Measurements from ENCODE around the gene CLEC4M.

- TF ChIP-seq, protein P1, sequence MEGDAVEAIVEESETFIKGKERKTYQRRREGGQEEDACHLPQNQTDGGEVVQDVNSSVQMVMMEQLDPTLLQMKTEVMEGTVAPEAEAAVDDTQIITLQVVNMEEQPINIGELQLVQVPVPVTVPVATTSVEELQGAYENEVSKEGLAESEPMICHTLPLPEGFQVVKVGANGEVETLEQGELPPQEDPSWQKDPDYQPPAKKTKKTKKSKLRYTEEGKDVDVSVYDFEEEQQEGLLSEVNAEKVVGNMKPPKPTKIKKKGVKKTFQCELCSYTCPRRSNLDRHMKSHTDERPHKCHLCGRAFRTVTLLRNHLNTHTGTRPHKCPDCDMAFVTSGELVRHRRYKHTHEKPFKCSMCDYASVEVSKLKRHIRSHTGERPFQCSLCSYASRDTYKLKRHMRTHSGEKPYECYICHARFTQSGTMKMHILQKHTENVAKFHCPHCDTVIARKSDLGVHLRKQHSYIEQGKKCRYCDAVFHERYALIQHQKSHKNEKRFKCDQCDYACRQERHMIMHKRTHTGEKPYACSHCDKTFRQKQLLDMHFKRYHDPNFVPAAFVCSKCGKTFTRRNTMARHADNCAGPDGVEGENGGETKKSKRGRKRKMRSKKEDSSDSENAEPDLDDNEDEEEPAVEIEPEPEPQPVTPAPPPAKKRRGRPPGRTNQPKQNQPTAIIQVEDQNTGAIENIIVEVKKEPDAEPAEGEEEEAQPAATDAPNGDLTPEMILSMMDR (IDR thresholded peaks at IDR 0.05; ENCODE audit: low read depth, low read length, missing input control), result no peak
- TF ChIP-seq REST (IDR thresholded peaks at IDR 0.05) (no peak), YY1 (IDR thresholded peaks at IDR 0.05) (no peak), SP1 (IDR thresholded peaks at IDR 0.05) (no peak), TAF1 (conservative IDR thresholded peaks at IDR 0.05) (no peak), JUND (IDR thresholded peaks at IDR 0.05) (no peak), FOXA2 (IDR thresholded peaks at IDR 0.05) (no peak), RAD21 (IDR thresholded peaks at IDR 0.05) (no peak), EGR1 (IDR thresholded peaks at IDR 0.05; ENCODE audit: low read depth in 2 of 2) (no peak)
- TF ChIP-seq, protein P2, sequence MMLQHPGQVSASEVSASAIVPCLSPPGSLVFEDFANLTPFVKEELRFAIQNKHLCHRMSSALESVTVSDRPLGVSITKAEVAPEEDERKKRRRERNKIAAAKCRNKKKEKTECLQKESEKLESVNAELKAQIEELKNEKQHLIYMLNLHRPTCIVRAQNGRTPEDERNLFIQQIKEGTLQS (IDR thresholded peaks at IDR 0.05), result no peak
Observed at GRCh38 chr19:7756258-7756657, 6.8 kb upstream of the CLEC4M start.

Measured in liver (tissue), 3 donors.